K562 treated with DMSO at 1 percent for 4 hours (cell line): ENCODE results near the gene IFNAR2. TPM values are rescaled to one million over a fixed set of nuclear protein-coding genes. Genes with fewer than 3 reads are reported as not detected.

Experiments
- total RNA-seq: library from RNA; unstranded; fragments of 300-600 nt; gene quantifications from 2 replicates; pipeline ENCODE4 v1.2.3, GENCODE V29; 2022; ENCODE audit not compliant: insufficient read depth

The IFNAR2 gene
- total RNA-seq = 18.7 and 22.0 TPM in 2 replicates

GRCh38 chr21:33229784-33230544 lies at the start of gene IFNAR2:
Gene IFNAR2, plus strand, starts transcription at chr21:33229938. Its CDS starts 11,985 bp downstream, at chr21:33241923.

GRCh38 chr21:33266050-33266788 lies 36.5 kb downstream of the IFNAR2 start, which contains the start of gene IL10RB:
Gene IL10RB, plus strand, starts transcription at chr21:33266367. Its CDS starts 99 bp downstream, at chr21:33266466.

Other genes with a start within 250 kb of the IFNAR2 start
- not detected in 2 replicates for gene OLIG2, start 204.0 kb upstream of the IFNAR2 start, total RNA-seq
- not detected in 2 replicates for gene OLIG1, start 159.8 kb upstream of the IFNAR2 start, total RNA-seq
- gene IL10RB, start 36.4 kb downstream of the IFNAR2 start, total RNA-seq = 28.2 and 31.4 TPM in 2 replicates
- gene IFNAR1, start 95.0 kb downstream of the IFNAR2 start, total RNA-seq = 9.7 and 18.3 TPM in 2 replicates
- gene IFNGR2, start 173.5 kb downstream of the IFNAR2 start, total RNA-seq = 20.0 and 21.0 TPM in 2 replicates